Right atrium auricular region (tissue), 2 donors: ENCODE measurements around the gene RNF126. TPM values are rescaled to one million over a fixed set of nuclear protein-coding genes. Genes with fewer than 3 reads are reported as not detected.

ENCODE experiments used
- DNase-seq: peaks from one replicate; pipeline ENCODE4 v3.0.0-alpha.2; 2019; ENCODE audit warnings: low spot score
- H3K27ac ChIP-seq, 2 donors: fragments of 200-600 bp; sonication (generic); 1 replicate in 1 of 2; 2 replicates in 1 of 2; pipeline ENCODE4 v1.5.1; 2016 to 2019
- H3K27me3 ChIP-seq, 2 donors: fragments of 200-600 bp; sonication (generic); one replicate each; pipeline versions ENCODE4 v1.5.1 to v1.6.0; 2017 to 2019
- H3K36me3 ChIP-seq: fragments of 200-600 bp; sonication (generic); one replicate; pipeline ENCODE4 v1.5.1; 2016
- H3K4me1 ChIP-seq, 2 donors: fragments of 200-600 bp; sonication (generic); one replicate each; pipeline versions ENCODE4 v1.5.1 to v1.6.0; 2017 to 2019
- H3K4me3 ChIP-seq, 2 donors: fragments of 200-600 bp; sonication (generic); 1 replicate in 1 of 2; 2 replicates in 1 of 2; pipeline ENCODE4 v1.5.1; 2017 to 2019; ENCODE audit warnings: mild to moderate bottlenecking in 1 of 2, moderate library complexity in 1 of 2
- H3K9me3 ChIP-seq, 2 donors: fragments of 200-600 bp; sonication (generic); one replicate each; pipeline ENCODE4 v1.5.1; 2019
- CTCF ChIP-seq, 2 donors: fragments of 200-600 bp; sonication (generic); IDR thresholded peaks; one replicate each; pipeline ENCODE4 v1.5.1; 2019; ENCODE audit warnings: antibody characterized with exemption in 2 of 2
- total RNA-seq, 2 donors: library from RNA; depleted of rRNA; stranded (reverse); fragments of >200 nt; gene quantifications; one replicate each; pipeline ENCODE4 v1.1.0, GENCODE V29; 2016

RNF126 gene
- total RNA-seq, 2 donors from 2014 or later, result 53.3 to 68.5 TPM

- H3K9me3 ChIP-seq, result no peaks in the 10 kb centered on the region
- peaks cover 42% of the 10 kb centered on the region for H3K36me3 ChIP-seq
- TF ChIP-seq CTCF (IDR thresholded peaks at IDR 0.05), result no peak
- H3K4me3 ChIP-seq, result no peak overlapping the region
- peaks cover 0 to 5% of the 10 kb centered on the region in 2 donors for H3K4me1 ChIP-seq
- no peak overlapping the region for H3K27ac ChIP-seq
- H3K27me3 ChIP-seq, result no peaks in the 10 kb centered on the region
- no peak for DNase-seq
These were observed 18.2 kb downstream of the RNF126 start for GRCh38 chr19:644789-645188.

GRCh38 chr19:644363-644762 lies 18.7 kb downstream of the RNF126 start:
- no peak for DNase-seq
- Histone ChIP-seq H3K4me3 (no peak overlapping the region), H3K36me3 (peaks cover 39% of the 10 kb centered on the region), H3K27ac (no peak overlapping the region), H3K9me3 (no peaks in the 10 kb centered on the region), H3K4me1 (peaks cover 0 to 6% of the 10 kb centered on the region in 2 donors), H3K27me3 (no peaks in the 10 kb centered on the region)
- no peak for TF ChIP-seq CTCF (IDR thresholded peaks at IDR 0.05)

- Histone ChIP-seq H3K36me3 (peaks cover 32% of the 10 kb centered on the region), H3K27me3 (no peaks in the 10 kb centered on the region), H3K9me3 (no peaks in the 10 kb centered on the region), H3K4me1 (peaks cover 0 to 12% of the 10 kb centered on the region in 2 donors), H3K4me3 (no peak overlapping the region), H3K27ac (no peak overlapping the region)
- TF ChIP-seq CTCF (IDR thresholded peaks at IDR 0.05), result no peak
- no peak for DNase-seq
These were observed 19.3 kb downstream of the RNF126 start for GRCh38 chr19:643736-644135.

GRCh38 chr19:642767-643727 lies 20.0 kb downstream of the RNF126 start:
- Histone ChIP-seq H3K27ac (no peak overlapping the region), H3K4me1 (peaks cover 0 to 15% of the 10 kb centered on the region in 2 donors), H3K9me3 (no peaks in the 10 kb centered on the region), H3K4me3 (no peak overlapping the region), H3K36me3 (peaks cover 25% of the 10 kb centered on the region), H3K27me3 (no peaks in the 10 kb centered on the region)
- no peak for TF ChIP-seq CTCF (IDR thresholded peaks at IDR 0.05)
- no peak for DNase-seq

DNA sequence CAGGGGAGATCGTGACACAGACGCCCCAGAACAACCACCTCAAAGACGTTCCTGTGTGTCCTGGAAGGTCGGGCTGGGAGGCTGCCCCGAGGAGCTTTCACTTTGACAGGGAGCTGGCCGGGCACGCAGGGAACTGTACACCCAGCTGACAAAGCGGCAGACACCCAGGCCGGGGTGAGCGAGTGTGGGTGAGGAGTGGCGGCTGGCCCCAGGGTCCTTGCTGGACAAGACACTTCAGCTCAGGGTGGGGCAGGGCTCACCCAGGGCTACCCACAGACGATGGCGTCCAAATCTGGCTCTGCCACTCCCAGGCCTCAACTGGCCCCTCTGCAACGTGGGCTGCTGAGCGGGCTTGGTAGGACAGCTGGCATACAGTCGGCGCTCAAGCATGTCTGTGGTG lies 21.3 kb downstream of the RNF126 start:
- Histone ChIP-seq H3K4me3 (no peak overlapping the region), H3K27me3 (no peaks in the 10 kb centered on the region), H3K9me3 (no peaks in the 10 kb centered on the region), H3K4me1 (peaks cover 0 to 15% of the 10 kb centered on the region in 2 donors), H3K36me3 (peaks cover 12% of the 10 kb centered on the region), H3K27ac (no peak overlapping the region)
- TF ChIP-seq CTCF (IDR thresholded peaks at IDR 0.05), result no peak
- DNase-seq, result no peak
